Measurements from ENCODE around the gene PCGF6.
"Not testable (repeated sequence)": the region's sequence is repeated elsewhere in the genome, so short reads cannot be mapped to it uniquely, and the experiment has no call there.

The PCGF6 gene

DNA sequence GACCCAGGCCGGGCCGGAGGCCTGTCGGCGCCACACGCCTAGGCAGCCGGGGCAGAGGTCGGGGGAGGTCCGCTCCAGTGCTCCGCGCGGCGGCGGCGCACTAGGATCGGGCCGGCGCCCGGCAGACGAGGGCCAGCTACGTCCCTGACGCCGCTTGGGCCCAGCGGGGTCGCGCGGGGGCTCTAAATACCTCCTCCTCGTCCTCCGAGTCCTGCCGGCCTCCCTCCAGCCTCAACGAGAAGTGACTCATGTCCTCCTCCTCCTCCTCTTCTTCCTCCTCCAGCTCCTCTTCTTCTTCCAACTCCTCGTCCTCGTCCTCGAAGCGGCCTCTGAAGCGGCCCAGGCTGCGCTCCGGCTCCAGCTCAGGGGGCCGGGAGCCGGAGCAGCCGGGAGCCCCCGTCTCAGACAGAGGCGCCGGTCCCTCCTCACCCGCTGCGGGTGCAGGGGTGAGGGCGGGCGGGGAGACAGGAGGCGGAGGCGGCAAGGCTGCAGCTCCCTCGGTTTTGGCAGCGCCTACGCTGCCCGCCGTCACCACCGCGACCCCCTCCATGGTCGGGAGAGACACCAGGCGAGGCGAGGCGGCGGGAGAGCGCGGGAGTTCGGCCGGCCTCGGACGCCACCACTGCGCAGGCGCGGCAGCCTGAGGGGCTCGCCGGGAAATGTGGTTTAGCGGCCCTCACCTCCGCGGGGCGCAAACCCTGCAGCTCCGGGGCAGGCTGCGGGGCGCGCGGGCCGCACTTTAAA, at the start of gene PCGF6:
Gene PCGF6, minus strand, starts transcription at position 624 of the 744 bp plus-strand sequence. Its CDS starts 74 bp downstream, at position 550.
- peak; percentile 60 to 67 for DNase-seq (ENCODE audit: low read depth in 1 of 2, low spot score in 1 of 2)

- DNase-seq (ENCODE audit: low read depth in 1 of 2, low spot score in 1 of 2): no peak
Measured at GRCh38 chr10:103397191-103397825, 46.4 kb upstream of the PCGF6 start.

- no peak for DNase-seq (ENCODE audit: low read depth in 1 of 2, low spot score in 1 of 2)
Measured at GRCh38 chr10:103396789-103397087, 45.8 kb upstream of the PCGF6 start.

GRCh38 chr10:103396067-103396788, 45.3 kb upstream of the PCGF6 start, which contains the start of the genes ATP5MK and PDCD11:
TSS of gene ATP5MK (minus strand) at chr10:103396475. CDS start at chr10:103392457, 4,018 bp downstream.
TSS of gene PDCD11 (plus strand) at chr10:103396626. CDS start at chr10:103398427, 1,801 bp downstream.
- peak; percentile 84 to 98 for DNase-seq (ENCODE audit: low read depth in 1 of 2, low spot score in 1 of 2)

DNA sequence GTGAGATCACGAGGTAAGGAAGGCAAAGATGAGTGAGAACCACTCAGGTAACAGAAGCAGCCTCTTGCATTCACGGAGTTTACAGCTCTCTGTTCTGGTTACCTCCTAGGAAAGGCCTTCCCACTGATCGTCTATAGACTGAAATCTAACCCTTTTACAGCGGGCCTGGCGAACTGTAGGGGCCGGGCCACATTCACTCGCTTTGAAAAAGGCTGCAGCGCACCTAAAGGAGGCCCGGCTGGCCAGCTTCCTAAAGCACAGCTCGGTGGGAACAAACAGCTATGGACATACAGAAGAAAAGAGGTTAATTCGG, 44.8 kb upstream of the PCGF6 start:
- DNase-seq (ENCODE audit: low read depth in 1 of 2, low spot score in 1 of 2): no peak

DNA sequence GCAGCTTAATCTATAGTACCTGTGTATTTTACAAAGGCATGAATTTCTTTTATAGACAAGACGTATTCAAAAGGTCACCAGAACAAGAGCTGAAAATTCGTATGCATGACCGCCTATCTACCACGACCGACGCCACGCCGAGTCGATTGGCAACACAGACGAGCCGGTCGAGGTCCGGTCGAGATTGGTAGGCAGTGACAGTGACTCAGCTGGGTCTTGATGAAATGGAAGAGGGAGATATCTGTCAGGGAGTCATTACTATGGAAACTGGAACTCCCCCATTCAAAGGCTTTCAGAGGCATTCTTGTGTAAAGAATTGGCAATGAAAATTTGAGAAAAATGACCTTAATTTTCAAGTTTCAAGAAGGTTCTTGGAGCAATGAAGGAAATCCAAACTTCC, 43.2 kb upstream of the PCGF6 start:
- no peak for DNase-seq (ENCODE audit: low read depth in 1 of 2, low spot score in 1 of 2)

DNA sequence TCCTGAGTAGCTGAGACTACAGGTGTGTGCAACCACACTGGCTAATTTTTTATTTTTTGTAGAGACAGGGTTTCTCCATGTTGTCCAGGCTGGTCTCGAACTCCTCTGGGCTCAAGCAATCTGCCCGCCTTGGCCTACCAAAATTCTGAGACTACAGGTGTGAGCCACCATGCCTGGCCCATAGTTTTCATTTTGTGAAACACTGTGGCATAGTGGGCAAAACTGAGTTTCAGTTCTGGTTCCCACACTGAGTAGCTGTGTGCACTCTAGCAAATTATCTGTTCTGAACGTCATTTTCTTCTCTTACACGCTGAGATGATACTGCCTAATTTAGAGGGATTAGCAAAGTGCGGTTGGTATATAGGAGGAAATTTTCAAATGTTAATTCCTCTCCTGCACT, 31.8 kb upstream of the PCGF6 start:
- DNase-seq (ENCODE audit: low read depth in 1 of 2, low spot score in 1 of 2): no peak

DNA sequence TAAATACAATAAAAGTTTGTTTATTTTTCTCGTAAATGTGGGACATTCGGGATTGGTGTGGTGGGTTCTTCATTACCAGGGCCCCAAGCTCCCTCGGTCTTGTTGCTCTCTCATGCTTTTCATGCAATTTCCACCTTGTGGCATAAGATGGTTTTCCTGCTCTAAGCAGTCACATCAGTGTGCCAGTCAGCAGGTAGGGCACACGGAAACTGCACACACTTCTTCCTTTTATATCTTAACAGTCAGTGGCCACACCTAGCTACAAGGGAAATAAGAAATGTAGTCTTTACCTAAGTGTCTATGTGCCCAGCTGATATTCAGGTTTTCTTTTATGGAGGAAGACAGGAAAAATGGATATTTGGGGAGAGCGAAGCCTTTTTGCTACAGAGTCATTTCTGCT, 23.3 kb upstream of the PCGF6 start:
- no peak for DNase-seq (ENCODE audit: low read depth in 1 of 2, low spot score in 1 of 2)

- no peak for DNase-seq (ENCODE audit: low read depth in 1 of 2, low spot score in 1 of 2)
Measured at GRCh38 chr10:103373544-103373943, 22.6 kb upstream of the PCGF6 start.

- DNase-seq (ENCODE audit: low read depth in 1 of 2, low spot score in 1 of 2): peak; percentile 68 to 91
Measured at GRCh38 chr10:103367782-103368518, 17.0 kb upstream of the PCGF6 start, which contains the start of gene TAF5. TSS of gene TAF5 (plus strand) at chr10:103367976. CDS start at chr10:103367990, 14 bp downstream.

GRCh38 chr10:103367379-103367781, 16.4 kb upstream of the PCGF6 start:
- no peak for DNase-seq (ENCODE audit: low read depth in 1 of 2, low spot score in 1 of 2)

- DNase-seq (ENCODE audit: low read depth in 1 of 2, low spot score in 1 of 2): not testable (repeated sequence)
Measured at GRCh38 chr10:103360791-103361190, 9.9 kb upstream of the PCGF6 start.

DNA sequence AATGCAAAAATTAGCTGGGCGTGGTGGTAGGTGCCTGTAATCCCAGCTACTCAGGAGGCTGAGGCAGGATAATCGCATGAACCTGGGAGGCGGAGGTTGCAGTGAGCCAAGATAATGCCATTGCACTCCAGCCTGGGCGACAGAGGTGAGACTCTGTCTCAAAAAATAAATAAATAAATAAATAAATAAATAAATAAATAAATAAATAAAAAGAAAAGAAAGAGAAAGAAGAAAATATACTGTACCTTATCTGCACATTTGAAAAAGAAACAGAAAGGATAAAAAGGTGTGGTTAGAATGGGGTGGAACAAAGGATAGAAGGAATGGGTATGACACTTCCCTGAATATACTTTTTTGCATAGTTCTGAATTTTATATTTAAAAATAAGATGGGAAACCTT, 8.6 kb upstream of the PCGF6 start:
- not testable (repeated sequence) for DNase-seq (ENCODE audit: low read depth in 1 of 2, low spot score in 1 of 2)

- DNase-seq (ENCODE audit: low read depth in 1 of 2, low spot score in 1 of 2): no peak
Measured at GRCh38 chr10:103355906-103356599, 5.1 kb upstream of the PCGF6 start.

- DNase-seq (ENCODE audit: low read depth in 1 of 2, low spot score in 1 of 2): not testable (repeated sequence)
Measured at GRCh38 chr10:103354567-103354966, 3.6 kb upstream of the PCGF6 start.

DNA sequence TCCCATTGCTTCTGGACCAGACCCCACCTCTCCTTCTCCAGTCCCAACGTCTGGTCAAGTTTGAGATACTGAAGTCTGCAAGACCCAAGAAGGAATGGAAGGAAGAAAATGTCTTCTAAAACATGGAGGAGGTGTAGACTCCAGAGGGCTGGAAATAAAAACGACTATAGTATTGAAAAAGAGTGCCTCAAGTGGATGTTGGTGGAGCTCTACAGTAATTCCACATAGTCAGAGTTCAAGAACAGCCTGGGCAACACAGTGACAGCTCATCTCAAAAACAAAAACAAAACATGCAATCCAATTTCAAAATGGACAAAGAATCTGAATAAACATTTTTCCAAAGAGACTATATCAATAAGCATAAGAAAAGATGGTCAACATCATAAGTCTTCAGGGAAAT, 2.3 kb upstream of the PCGF6 start:
- DNase-seq (ENCODE audit: low read depth in 1 of 2, low spot score in 1 of 2): no peak

GRCh38 chr10:103350175-103350516, 794 bp downstream of the PCGF6 start:
- no peak for DNase-seq (ENCODE audit: low read depth in 1 of 2, low spot score in 1 of 2)

DNA sequence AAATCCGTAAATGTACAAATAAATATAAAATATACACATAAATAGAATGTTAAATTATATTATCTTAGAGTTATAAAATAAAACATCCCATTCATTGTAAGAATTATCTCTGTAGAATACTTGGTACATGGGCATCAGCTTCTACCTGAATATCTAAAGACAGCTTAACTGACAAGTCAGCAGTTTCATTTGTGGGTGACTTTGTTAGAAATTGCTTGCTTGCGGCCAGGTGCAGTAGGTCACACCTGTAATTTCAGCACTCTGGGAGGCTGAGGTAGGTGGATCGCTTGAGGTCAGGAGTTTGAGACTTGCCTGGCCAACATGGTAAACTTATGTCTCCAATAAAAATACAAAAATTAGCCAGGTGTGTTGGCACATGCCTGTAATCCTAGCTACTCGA, 14.6 kb downstream of the PCGF6 start:
- no peak for DNase-seq (ENCODE audit: low read depth in 1 of 2, low spot score in 1 of 2)

GRCh38 chr10:103334567-103334966, 16.4 kb downstream of the PCGF6 start:
- DNase-seq (ENCODE audit: low read depth in 1 of 2, low spot score in 1 of 2): no peak

DNA sequence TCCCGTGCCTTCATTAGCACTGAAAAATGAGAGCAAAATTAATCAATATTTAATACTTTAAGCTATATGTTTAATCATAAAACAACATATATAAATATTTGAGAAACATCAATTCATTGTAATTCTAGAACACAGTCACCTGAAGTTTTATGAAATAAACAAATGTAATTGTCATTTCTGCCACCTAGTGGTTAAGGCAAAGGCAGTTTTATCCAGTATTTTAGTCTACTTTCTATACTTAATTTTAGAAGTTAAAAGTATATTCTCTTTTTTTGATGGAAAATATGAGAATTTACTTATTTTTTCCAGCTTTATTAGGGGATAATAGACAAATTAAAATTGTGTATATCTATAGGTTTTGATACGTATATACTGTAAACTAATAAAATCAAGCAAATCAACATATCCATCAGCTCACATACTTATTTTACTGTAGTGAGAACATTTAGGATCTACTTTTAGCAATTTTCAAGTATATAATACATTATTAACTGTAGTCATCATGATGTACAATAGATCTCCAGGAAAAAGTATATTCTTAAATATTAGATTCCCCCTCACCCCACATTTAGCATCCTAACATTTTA, 16.9 kb downstream of the PCGF6 start:
- no peak for DNase-seq (ENCODE audit: low read depth in 1 of 2, low spot score in 1 of 2)

GRCh38 chr10:103327906-103328305, 23.0 kb downstream of the PCGF6 start:
- no peak for DNase-seq (ENCODE audit: low read depth in 1 of 2, low spot score in 1 of 2)
